Occipital lobe (tissue), 2 donors: ENCODE data around the gene CCDC157. TPM values are rescaled to one million over a fixed set of nuclear protein-coding genes. Genes with fewer than 3 reads are reported as not detected.

Source experiments
- DNase-seq: peaks from one replicate; lab custom pipeline; 2025; lab: John Stamatoyannopoulos, UW
- total RNA-seq: library from RNA; depleted of rRNA; stranded (reverse); fragments of >200 nt; gene quantifications from one replicate; pipeline ENCODE4 v1.2.3, GENCODE V29; 2014

Gene CCDC157
- 5.6 TPM for total RNA-seq

DNA sequence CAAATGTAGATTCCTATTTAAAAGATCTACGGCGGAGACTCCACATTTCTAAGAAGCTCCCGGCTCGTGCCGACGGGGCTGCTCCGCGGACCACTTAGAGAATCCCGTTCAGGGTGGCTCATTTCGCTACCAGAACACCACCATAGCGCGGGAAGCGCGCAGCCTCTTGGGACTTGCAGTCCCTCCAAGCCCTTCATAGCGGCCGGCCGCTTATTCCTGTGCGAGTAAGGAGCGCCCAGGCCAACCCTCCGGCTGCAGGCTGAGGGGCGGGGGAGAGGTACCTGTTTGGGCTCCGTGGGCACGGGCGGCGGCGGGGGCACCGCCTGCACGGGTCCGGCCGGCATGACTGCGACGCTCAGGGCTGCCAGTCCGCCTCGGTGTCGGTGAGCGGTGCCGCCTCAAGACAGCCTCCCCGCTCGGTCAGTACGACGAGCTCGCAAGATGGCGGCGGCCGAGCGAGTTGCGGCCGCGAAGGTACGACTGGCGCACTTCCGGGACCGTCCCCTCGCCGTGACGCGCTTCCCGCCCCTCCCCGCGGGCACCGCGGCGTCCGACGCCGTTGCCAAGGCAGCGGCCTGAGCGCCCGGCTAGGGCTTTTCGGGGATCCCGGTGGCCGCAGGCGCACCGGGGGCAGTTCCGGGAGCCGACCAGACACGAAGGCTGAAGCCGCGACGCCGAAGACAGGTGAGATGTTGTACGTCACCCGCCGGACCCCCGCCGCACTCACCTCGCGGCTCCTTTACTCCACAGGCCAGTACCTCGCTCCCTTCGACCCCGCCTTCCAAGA, at the start of gene CCDC157, which contains the start of gene SF3A1:
Gene CCDC157, plus strand, starts transcription at position 559 of the 787 bp plus-strand sequence. CDS start 8,994 bp downstream, outside the sequence.
Gene SF3A1, minus strand, starts transcription at position 446 of the 787 bp plus-strand sequence. Its CDS starts 102 bp downstream, at position 344.
- peak; percentile 88 for DNase-seq

DNA sequence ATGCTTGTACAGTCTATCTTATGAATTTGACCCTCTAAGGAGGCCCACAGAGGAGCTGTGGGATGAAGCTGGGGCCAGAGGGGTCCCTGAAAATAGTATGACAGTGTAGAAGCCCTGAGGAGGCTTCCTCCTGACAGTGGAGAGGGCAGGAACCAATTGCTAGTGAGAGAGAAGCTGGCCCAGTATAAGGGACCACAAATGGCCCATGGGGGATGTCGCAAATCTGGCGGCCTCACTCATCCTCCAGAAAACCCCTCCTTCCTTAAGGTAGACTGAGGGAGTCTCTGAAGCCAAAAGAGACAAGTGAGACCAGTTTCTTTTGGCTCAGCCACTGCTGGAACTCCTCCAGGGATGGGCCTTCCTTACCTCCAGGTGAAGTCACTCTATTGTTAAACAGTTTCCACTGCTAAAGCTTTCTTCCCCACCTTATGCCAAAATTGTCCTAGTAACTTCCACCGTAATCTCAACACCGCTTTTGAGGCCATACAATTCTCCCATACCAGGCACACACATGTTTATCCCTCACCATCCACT, 49.7 kb upstream of the CCDC157 start:
- DNase-seq: no peak

DNA sequence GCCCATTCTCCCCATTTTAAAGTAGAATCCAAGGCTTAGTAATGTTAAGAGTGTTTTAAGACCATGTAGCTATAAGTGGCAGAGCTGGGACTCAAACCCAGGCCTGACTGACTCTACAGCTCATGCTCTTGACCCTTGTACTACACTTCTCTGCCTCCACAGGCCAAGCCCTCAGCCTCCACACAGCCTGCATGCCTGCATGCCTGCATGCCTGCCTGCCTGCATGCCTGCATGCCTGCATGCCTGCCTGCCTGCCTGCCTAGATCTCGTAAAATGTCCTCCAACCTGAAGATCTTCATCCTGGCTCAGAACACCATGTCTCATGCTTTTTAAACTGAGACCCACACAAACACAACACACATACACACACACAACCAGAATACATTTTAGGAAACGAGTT, 48.7 kb upstream of the CCDC157 start:
- no peak for DNase-seq

DNA sequence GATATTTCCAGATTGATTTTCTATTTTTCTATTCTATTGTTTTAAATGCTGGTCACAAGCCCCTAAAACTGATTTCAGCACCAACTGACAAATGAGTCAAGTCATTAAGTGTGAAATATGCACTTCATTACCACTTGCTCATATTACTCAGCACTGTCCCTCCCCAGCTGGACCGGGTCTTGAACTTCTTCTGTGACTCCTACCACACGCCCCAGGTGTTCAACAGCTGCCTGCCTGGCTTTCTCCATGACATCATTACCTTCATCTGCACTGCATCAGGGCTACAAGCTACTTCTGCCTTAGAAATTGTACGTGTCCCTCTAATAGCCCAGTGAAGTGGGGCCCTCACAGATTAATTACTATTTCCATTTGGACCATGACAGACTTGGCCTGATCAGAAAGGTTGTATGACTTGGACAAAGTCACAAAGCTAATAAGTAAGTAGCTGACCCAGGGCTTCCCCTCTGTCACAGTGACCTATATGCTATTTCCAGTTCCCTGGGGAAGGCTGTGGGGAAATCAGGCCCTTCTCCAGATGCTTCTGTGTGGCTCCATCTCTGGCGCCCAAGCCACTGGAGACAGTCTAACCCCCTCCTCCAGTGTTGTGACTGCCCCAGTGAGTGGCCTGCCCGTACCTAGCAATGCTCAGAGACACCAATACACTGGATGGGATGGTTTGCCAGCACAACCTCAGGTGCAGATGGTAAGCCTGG, 48.1 kb upstream of the CCDC157 start:
- DNase-seq: no peak

DNA sequence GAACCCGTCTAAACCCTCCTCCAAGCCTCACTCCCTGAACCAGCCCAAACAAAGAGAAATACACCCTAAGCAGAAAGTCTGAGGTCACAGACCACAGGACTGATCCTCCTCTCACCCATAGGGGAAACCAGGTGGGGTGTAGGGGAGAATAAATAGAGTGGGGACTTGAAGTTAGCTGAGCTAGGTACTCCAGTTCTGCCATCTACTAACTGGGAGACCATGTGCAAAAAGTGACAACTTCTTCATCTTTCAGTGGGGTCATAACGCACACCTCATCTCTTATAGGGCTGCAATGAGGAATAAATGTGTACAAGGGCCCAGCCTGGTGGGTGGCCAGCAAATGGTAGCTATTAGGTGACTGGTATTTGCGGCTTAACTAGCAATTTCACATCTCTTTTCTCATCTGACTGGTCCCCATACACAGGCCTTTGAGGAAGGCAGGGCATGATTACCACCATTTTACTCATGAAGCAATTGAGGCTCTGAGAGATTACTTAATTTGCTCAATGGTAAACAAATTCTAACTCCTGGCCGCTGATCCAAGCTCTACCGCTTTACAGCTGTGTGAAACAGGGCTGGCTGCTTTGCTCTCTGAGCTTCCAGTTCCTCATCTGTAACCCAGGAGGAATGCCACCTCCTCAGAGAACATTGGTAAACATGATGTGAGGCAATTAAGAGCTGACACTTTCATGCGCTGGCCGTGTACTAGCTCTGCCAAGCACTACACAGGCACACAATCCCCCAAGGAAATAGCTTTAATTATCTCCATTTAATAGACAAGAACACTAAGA, 46.7 kb upstream of the CCDC157 start:
- no peak for DNase-seq

DNA sequence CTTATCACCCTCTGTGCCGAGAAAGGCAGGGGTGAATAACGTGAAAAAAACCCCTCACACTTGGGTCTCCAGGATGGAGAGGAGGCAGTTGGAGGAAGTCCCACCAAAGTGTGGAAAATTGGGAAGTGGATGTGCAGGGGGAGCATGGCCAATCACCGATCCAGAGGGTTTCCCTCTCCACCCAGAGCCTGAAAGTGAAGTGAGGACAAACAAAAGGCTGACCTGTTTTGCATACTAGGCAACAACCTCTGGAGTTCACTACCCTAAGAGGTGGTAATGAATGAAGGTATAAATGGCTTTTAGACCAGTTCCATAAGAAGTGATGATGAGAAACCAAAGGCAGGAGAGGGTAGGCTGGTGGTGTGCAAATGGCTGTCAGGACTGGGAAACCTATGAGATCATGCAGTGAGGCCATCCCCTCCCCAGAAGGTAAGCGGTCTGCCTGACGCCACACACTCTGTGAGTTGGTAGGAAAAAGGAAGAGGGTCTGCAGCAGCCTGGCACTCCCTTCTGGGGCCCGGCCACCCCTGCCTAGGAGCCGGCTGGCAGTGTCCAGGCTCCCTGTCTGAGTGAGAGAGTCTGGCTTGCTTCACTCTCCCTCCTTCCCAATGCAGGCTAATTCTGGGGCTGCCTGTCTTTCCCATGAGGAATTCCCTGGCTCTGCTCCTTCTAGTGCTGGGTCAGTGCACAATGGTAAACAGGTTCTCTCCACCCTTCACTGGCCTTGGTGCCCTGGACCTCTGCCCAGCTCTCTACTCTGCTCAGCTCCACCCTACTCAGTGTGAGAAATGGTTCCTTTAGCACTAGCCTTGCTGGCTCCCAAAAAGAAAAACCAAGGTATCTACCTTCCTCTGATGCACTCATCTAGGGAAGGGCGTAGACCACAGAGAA, 45.7 kb upstream of the CCDC157 start:
- DNase-seq: no peak

DNA sequence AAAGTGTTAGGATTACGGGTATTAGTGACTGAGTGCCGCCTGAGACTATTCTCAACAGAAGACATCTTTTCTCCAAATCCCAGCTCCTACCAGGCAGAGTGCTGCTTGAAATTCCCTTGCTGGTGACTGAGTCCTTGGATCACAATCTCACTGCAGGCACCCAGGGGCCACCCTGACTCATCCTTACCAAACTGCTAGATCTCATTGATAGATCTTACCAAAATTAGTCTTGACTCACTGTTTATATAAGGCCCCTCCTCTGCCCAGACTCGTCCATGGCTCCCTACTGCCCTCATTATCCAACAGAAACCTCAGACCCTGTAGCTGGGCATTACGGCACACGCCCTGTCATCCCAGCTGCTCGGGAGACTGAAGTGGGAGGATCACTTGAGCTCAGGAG, 44.8 kb upstream of the CCDC157 start:
- no peak for DNase-seq

DNA sequence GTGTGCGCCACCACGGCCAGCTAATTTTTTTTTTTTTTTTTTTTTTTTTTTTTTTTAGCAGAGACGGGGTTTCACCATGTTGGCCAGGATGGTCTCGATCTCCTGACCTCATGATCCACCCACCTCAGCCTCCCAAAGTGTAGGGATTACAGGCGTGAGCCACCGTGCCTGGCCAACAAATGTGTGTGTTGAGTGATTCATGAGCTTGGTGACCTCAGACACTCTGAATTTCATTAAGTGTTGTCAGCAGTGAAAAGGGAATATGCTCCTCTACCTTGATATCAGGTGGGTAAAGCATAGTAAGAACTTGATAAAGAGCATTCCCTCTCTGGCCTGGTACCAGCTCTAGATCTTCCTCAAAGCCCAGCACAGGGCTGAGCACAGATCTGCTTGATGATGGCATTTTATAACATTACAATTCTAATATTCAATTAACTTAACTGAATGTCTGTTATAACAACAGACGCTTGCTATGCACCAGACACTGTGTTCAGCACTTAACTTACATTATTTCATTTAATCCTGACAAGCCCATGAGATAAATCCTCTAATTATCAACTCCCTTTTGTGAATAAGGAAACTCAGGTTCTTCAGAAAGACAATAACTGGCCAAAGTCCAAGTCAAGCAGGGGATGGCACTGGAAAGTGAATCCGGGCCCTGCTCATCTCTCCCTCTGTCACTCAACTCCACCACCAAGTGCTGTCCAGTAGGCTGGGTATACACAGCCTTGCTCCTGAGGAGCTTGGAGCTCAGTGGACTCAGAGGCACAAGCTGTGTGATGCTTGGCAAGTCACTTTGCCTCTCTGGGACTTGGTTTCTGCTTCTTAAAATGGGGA, 43.1 kb upstream of the CCDC157 start:
- DNase-seq: no peak

DNA sequence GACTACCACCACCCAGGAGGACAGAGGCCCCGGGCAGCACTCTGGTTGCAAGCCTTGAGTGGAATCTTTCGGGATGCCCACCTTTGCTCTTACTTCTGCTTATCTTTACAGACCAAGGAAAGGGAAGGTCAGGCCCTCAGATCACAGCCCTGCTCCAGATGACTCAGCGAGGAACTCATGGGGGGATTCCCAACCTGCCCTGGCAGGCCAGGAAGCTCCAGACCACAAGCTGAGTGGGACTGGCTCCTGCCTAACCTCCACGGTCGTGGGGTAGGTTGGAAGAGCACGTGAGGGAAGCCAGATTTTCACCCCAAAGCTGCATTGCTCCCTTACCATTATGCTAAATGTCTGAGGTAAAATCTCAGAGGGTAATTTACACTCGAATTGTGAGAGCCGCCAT, 41.9 kb upstream of the CCDC157 start:
- DNase-seq: no peak

DNA sequence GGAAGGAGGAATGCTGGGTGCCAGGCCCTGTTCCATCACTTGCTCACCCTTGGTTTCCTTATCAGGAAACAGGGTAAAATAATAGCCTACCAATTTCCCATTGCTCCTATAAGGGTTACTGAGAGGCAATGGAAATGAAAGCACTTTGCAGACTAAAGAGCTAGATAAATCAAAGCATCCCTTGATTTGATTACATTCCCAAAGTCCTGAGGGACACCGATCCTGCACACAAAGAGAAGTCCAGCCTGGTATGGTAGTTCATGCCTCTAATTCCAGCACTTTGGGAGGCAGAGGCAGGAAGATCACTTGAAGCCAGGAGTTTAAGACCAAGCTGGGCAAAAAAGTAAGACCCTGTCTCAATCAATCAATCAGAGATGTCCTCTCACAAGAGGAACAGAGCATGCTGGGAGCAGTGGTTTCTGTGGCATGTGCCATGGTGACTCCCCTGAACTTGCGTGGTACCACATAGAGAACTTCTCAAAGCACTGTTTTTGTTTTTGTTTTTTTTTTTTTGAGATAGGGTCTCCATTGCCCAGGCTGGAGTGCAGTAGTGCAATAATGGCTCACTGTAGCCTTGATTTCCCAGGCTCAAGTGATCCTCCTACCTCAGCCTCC, 40.7 kb upstream of the CCDC157 start:
- DNase-seq: no peak

DNA sequence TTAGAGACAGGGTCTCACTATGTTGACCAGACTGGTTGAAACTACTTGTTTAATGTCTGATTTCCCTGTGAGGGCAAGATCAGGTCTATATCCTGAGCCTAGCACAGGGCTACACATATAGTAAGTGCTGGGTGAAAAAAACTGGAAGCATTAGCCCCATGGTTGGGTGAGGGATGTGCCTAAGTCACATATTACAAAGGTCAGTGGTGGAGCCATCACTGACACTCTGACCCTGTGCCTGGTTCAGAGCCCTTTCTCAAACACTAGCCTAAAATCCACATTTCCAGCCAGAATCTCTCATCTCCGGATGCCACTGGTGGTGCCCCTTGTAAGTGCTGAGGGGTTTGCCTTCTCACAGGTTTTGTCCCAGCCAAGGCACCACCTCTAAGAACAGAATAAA, 39.0 kb upstream of the CCDC157 start:
- no peak for DNase-seq

DNA sequence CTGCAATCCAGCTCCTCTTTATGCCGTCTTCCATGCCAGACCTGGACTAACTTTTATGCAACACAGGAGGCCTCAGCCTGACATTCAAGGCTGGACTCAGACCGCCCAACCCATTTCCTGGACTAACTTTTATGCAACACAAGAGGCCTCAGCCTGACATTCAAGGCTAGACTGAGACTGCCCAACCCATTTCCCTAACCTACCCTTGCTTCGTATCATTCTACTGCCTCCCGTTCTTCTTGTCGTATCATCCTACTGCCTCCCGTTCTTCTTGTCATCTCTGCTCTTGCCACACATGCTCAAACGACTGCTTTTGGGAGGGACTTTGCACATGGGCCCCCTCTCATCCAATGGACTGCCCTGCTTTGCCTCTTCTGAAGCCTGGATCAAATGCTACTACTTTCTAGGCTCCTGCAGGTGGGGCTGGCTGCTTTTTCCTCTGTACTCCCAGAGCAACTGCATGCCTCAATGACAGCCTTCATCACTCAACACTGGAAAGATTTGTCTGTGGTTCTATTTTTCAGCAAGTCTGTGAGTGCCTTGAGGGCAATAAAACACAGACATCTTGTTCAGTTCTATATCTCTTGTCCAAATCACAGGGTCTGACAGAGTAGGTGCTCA, 37.9 kb upstream of the CCDC157 start:
- no peak for DNase-seq

DNA sequence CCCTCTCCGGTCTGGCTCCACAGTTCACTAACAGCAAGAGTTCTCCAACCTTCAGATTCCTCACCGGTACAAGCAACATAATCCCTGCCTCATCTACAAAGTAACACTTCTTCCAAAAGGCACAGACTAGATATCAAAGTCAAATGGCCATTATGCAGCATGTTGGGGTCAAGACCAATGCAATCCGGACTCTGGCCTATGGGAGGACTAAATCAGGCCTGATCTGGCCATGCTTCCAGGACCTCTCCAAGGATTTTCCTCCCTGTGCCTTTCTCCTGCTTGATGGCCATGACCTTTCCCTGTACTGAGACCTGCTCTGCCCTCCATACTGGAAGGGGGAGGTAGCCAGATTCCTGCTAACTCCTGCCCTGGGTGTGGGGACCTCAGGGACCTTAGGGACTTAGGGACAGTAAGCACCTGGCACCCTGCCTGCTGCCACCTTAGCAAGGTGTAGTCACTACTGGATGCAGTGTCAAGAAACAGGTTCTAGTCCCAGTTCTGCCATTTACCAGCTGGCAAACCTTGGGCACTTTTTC, 36.7 kb upstream of the CCDC157 start:
- DNase-seq: no peak

DNA sequence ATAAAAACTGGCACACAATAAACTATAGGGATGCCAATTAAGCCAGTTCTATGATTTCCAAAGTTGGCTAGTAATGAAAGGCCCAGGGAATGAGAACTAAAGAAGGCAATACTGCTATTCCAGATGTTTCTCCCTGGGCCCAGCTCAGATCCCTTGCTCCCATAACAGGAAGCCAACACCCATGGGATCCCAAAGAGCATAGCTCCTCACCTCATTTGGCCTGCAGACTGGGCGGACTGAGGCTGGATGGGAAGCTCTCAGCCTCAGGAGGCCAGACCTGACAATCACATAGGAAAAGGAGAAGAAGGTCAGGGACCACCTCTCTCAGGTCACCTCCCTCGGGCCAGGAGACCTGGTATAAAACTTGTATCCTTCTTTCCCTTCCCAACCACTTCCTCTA, 35.3 kb upstream of the CCDC157 start:
- DNase-seq: no peak

DNA sequence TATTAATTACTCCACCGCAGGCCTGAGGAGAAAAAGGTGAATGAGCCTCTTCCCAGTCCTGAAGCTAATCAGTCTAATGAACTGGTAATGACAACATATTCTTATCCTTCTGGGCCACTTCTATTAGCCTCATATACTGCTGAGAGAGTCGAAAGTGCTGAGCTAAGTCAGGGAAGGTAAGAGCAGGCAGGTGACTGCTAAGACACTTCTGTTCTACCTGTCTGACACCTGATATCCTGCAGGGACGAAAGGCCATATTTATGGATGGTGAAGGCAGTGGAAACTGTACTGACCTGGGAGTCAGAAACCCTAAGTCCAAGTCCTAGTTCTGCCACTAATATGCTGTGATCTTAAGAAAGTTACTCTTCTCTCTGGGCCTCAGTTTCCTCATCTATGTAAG, 33.6 kb upstream of the CCDC157 start:
- no peak for DNase-seq

DNA sequence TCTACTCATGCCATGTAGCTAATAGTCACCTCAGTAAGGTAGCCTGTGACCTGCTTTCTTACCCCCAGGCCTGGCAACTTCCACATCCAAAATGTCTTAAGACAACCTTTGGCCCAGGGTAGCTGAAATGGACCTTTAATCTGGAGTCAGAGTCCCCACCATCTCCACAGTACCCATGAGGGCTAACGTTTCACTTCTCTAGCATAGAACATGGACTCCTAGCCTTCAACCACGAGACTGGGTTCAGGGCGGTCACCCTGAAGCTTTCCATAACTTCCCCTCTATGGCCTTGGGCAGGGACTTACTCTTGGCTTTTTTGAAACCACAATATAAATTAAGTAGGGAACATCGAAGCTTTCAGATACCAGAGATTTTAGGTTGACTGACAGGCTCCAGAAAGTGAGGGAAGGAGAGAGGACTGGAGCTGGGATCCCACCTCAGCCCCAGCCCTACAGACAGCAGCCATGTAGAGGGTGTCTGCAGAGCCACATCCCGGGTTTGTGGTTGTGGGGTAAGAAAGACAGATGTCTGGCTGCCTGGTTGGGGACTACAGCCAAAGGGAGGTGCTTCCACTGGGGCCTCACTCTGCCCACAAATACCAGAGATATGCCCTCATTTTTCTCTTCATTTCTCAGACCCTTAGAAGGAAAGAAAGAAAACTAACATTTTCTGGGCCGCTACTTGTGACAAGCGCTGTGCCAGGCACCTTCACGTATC, 32.6 kb upstream of the CCDC157 start:
- no peak for DNase-seq

DNA sequence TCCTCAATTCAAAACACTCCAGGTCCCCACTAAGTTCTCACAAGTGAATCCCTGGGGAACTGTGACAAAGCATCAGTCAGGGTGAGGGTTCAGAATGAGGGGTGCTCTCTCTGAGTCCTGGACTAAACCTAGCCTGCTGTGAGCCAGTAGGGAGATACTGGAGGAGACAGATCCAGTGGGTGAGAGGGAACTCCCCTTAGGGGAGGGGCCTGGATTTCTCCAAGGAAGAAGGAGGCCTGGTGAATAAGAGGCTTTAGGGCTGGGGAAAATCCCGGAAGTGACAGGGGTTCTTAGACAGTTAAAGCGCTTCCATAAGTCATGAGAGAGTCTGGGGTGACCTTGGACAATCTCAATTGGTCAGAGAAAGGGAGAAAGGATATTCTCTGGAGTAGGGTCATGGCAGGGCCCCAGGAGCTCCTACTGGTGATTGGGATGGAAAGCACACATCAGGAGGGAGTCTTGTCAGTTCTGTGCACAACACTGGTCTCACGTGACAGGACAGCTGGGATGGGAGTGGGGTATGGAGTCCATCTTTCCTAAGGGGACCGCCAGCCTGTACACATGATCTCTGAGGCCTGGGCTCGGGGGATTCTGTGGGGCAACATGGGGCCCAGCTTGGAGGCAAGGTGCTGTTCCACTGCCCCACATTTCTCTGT, 31.6 kb upstream of the CCDC157 start:
- no peak for DNase-seq
